HG02852 (cell line): ENCODE results near the gene IRAK1.

Source experiments
- ATAC-seq: cut with Tn5 transposase; IDR thresholded peaks from one replicate; pipeline ENCODE4 v1.9.1; 2021; ENCODE audit warnings: mild to moderate bottlenecking, moderate library complexity; ENCODE audit not compliant: unreplicated experiment

IRAK1 gene

DNA sequence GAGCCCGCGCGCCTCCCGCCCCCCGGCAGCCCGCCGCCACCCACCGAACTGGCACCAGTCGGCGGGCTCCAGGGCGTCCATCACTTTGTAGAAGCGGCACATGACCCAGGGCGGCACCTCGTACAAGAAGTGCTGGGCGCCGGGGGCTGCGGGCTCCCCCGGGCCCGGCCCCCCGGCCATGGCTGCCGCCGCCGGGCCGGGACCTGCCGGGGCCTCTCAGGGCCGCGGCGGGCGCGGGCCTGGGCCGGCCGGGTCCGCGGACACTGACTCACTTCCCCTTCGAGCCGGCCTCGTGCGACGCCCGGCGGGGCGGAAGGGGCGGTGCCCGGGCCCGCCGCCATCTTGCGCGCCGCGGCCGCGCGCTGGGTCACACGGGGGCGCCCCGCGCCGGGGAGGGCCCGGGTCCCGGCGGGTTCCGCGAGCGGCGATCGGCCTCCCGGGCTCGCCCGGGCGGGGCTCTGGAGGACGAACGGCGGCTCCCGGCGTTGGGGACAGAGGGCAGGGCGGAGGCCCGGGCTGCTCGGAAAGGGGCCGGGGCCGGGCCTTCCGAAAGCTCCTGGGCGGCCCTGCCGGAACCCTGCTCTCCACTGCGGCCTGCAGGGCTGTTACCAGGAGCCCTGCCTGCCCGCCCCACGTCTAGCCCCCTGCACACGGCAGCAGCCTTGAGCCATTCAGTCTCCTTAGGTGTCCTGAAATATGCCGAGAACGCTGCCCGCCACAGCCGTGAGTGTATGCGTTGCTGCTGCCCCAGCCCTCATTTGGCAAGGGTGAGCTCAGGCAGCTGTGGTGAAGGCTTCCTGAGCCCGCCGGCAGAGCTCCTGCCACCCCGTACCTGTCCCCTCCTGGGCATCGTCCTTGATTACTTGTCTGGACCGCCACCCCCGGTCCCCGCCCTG is at the start of gene IRAK1:
TSS of gene IRAK1 (minus strand) at position 270 of the 896 bp plus-strand sequence. CDS start at position 180, 90 bp downstream.
- ATAC-seq = peak; percentile 64

DNA sequence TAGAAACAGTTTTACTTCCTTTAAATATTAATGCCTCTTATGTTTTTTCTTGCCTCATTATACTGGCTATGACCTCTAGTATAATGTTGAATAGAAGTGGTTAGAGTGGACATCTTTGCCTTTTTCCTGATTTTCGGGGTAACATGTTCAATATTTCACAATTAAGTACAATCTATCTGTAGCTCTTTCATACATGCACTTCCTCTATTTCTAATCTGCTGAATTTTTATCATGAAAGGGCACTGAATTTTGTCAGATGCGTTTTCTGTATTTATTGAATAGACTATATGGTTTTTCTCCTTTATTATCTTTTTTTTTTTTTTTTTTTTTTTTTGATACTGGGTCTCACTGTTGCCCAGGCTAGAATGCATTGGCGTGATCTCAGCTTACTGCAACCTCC is 48.9 kb upstream of the IRAK1 start:
- ATAC-seq = no peak

DNA sequence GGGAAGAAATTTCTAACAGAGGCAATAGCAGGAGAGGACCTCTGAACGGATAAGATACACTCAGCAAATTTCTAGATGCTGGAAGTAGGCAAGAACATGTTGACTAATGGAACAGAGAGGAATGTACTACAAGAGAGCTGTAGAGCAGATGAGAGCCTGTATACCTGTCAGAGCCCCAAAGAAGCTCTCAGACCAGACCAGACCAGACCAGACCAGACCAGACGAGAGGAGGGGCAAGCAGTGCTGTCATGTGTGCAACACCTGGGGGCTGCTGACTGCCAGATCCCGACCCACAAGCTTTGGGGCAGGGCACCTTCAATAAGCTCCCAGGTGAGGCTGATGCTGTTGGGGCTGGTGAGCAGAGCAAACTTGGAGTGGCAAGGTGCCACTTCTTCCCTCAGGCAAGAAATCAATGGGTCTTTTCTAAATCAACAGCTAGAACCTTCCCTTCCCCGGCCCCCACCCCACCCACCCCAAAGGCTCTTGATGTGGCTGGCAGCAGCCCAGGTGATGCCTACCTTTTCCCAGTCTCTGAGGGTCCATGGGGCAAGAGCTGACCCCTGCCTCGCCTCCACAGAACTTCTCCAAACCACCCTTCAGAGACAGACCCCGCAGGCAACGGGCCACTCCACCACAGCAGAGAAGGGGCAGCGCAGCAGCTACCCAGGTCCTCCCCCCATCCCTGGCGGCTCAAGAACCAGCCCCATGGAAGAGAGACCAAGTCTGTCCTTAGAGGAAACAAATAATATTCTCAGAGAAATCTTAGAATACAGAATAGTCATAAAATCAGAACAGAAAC is 45.1 kb upstream of the IRAK1 start:
- no peak for ATAC-seq

DNA sequence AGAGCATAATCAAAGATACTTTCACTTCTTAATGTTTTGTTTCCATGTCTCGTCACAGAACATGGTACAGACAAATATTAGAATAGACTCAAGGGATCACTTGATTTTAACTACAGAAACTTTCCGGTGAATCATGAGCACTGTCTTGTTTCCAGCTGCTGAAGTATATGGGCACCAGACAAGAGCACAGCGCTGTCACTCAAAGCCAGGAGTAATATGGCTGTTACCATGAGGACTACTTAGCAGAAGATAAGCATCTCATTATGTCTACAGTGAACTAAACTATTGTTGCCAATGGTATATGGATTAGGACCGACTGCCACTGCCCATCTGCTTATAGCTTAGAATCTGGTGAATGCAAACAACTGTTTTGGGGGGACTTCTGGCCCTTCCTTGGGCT is 43.5 kb upstream of the IRAK1 start:
- no peak for ATAC-seq

DNA sequence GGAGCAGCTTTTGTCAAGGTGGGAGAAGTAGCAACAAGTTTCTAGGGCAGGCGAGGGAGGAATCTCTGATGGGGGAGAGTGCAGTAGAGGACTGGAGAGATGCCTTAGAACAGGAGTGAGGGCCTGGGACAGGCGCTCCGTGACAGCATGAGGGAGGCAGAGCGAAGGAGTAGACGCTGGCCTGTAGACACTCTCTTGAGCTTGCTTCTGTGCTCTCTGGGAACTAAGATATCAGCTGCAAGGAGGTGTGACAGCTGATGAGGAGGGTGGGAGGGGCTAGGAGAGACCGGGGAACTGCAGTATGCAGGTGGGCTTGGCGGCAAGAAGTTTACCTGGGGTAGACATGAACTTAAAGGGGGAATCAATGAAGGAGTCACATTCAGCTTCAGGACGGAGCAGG is 42.1 kb upstream of the IRAK1 start:
- no peak for ATAC-seq

DNA sequence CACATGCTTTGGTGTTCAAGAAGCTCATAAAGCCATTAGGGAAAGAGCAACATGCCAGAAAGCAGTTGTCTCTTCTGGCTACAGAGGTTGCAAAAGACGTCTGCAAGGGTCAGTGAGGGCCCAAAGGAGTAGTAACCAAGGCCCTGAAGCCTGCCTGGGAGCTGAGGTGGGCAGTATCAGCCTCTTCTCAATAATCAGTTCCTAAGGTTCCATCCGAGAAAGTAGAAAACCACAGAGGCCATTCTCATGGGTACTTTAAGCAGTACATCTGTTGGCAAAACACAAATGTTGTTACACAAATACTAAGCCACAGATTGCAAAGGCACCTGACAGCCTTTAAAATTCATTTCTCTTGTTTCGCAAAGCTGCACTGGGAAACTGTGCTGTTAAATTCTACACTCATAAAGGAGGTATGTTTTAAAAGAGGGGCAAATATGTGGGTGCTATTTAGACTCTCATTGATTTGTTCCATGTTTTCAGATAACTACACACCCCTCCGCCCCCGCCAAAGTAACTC is 40.1 kb upstream of the IRAK1 start:
- ATAC-seq = no peak

DNA sequence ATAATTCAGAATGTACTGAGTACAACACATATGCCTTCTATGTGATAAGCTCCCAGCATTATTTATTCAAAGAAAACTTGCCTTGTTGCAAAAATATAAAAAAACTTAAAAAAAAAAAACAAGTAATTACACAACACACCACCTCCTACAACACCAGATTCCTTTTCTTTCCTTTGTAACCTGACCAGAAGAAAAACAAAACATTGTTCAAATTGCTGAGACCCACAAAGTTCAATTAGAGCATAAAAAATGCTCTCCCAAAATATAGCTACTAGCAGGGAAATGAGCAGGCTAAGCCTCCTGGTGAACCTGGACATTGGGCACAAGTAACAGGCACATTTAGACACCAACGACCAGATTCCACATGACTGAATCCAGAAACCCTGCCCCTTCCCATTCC is 39.5 kb upstream of the IRAK1 start:
- no peak for ATAC-seq

DNA sequence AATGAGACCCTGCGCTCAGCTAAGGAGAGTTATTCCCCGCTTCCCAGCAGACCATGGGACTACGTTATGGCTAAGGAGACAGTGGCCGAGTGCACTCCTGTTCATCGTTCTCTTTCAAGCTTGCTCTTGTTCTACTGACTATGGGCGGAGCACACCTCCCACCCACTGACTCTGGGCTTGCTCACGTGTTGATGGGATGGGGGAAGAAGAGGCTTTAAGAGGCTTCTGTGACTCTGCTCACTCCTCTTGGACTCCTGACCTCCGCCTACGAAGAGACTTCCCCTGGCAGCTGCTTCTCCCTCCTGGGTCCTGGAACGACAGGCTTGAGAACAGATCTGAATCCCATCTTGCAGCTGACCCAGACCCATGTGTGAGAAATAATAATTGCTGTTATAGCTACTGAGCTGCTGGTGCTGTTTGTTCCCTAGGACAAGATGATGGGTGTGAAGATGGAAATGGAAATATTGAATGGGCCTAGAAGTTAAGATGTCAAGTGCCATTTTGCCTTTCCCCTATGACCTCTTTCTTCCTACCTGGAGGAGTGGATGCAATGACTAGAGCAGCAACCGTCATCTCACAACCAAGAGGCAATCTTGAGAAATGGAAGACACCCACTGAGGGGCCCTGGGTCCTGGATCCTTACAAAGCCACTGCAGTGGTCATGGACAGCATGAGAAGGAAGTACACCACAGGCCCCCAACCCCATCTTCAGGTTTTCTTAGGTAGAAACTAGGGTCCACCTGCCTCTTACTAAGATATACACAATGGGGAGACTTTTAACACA is 38.7 kb upstream of the IRAK1 start:
- ATAC-seq = no peak

DNA sequence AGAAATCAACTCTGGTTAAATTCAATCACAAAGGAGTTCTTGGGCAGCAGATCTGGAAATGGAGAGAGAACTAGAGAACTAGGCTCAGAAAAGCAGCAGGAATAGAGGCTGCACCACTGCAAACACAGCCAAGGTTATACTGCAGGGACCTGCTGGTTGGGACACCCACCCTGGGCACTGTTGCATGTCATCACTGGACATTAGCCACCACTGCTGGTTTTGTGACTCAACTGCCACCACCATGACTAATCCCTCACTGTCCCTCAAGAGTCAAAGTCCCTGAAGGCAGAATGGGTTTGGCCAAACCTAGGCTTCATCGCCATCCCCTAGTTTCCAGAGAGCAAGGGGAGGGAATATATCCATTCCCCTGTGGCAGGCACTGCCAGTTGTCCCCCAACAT is 38.1 kb upstream of the IRAK1 start:
- ATAC-seq = no peak

DNA sequence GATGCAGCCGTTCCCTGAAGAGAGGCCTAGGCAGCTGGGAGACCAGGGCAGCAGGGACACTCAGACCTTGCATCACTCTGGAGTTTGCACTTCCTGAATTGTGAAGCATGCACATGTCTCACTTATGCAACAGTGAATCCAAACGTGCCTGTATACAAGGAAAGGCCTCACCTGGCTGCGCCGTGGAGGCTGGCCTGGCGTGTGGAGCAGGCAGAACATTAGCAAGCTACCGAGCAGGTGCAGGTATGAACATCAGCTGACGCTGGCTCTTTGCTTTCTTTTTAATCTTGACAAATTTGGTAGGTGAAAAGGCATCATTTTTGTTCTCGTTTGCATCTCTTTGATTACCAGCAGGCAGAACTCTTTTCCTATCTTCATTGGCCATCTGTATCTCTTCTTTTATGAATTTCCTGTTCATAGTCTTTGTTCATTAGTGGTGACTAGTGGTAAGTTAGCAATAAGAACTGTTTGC is 37.1 kb upstream of the IRAK1 start:
- ATAC-seq = no peak

DNA sequence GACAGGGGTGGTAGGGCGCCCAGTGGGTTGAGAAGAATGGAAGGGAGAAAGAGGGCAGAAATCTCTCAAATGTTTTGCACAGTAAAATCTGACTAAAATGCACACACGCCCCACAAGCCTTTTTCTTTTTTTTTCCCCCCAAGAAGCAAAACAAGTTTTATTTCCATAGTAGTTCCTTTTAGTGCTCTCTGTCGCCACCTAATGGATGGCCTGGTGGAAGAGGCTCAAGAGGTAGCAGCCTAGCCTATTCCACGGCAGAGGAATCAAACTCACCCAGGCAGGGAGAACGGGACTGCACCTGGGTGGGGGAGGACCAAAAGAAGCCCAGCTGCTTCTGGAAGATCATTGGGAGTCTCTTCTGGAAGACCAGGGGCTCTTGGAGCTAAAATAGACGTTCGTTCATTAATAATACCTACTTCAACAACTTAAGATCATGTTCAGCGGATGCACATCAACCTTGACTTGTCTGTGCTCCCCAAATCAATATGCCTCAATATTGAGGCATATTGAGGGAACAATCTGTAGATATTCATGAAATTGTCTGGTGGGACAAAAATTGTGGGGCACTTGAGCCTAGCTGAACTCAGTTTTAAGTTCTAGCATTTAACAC is 31.6 kb upstream of the IRAK1 start:
- ATAC-seq = no peak

DNA sequence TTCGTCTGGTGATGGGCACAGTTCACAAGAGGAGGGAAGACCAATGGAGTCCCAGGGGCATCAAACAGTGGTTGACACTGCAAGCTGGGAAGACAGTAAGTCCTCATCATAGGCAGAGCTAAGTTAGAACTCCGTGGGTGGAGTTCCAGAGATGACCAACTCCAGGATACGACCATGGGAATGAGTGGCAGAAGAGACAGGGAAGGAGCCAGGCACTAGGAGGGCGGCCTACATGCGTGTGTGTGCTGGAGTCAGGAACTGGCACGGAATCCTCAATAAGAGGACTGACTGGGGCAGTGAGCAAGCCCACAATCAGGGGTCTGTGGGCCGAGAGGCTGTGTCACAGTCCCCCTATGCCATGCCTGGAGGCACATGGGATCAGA is 30.4 kb upstream of the IRAK1 start:
- no peak for ATAC-seq

DNA sequence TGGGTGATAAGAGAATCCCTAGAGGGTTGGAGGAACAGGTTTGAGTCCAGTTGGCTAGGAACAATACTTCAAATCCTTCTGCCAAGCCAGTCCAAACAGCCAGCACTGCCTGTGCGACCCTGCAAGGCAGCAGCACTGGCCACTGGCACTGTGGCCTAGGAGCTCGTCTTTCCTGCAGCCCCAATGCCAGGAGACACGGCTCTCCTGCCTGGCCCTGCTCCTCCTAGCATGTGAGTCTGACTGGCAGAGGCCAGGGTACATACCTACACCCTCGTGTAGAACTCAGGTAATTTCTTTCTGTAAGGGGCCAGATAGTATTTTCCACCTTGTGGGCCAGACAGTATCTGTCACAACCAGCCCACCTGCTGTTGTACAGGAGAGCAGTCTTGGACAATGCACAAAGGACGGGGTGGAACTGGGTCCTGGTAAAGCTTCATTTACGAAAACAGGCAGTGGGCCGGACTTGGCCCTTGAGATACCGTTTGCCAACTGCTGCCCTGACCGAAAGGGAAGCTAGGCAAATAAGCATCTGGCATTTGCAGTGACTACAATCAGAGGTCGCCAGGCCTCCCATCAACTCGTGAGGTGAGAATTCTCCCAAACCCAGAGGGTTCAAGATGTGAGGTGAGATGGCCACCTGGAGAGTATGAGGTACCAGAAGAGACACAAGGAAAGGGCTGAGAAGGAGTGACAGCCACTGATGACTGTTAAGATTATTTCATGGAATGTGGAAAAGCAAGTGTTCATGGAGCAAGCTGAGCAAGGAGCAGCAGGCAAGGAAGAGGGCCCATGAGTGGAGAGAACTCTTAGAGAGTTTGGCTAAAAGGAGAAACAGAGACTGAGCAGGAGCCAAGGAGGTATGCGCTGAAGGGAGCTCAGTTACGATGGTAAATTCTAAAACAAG is 29.8 kb upstream of the IRAK1 start:
- ATAC-seq = no peak

DNA sequence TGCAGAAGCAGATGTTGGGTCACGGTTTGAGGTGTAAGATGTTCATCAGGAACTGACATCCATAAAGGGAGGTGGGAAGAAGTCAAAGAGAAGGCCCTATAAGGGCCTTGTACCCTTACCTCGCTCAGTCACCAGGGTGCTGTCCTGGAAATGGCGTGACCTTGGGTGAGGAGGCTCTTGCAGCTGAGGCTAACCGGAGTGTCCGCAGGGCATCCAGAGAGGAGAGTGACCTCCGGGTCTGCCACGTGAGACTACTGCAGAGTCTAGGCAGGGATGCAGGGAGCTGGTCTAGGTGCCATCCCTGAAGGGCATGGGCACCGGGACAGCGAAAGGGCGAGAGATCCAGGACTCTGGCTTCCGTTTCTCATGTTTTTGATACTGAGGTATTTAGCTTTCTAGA is 28.7 kb upstream of the IRAK1 start:
- no peak for ATAC-seq

DNA sequence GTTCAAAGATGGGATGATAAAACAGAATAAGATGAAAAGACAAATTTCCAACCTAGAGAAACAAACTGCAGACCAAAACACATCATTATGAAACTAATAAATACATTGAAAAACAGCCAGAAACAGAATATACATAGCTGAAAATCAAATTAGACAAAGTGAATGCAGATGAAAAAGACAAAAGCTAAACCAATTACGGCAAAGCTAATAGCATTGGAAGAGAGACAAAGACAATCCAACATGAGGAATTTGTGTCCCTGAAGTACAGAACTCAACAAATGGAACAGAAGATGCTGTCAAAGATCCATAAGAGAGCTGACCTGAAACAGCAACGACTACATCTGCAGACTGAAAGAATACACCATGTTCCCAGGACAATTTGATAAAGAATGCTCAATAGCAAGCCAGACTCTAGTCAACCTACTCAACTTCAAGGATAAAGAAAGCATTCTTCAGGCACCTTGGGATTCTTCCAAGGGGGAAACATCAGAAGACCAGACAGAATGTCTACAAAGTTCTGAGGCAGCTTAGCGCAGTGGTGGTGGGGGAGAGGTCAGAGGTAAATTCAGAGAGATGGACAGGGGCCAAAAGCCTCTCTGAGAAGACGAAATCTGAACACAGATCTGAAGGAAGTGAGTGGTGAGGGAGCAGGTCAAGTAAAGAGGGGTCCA is 27.4 kb upstream of the IRAK1 start:
- ATAC-seq = no peak

DNA sequence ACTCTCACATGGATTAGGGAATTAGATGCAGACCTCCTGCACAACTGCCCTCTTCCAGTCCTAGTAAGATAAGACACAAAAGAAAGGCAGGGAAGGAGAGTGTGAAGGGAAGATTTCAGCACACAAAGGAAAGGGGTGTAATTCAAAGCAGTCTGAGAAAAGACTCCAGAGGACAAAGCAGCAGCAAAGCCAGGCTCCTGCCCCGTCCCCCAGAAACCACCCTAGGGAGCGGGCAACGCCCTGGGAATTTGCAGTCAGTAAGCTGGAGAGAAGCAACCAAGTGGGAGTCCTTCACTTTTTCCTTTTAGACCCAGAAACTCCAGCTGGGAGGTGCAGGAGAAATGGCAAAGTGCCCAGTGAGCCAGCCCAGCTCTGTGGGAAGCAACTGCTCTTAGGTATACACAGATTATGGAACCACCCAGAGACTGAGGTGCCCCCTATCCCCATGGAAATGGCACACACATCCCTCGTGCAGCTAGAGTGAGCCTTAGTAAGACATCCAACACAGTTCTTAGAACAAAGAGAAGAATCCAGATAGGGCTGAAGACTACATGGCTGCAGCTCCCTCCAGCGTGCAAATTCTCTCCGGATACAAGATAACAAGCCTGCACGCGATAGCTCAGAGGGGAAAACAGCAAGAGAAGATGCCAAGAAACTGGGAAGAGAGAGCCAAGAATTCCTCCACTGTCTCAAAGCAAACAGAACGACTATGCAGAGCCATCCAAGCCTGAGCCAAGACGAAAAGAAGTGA is 26.5 kb upstream of the IRAK1 start:
- ATAC-seq = no peak

DNA sequence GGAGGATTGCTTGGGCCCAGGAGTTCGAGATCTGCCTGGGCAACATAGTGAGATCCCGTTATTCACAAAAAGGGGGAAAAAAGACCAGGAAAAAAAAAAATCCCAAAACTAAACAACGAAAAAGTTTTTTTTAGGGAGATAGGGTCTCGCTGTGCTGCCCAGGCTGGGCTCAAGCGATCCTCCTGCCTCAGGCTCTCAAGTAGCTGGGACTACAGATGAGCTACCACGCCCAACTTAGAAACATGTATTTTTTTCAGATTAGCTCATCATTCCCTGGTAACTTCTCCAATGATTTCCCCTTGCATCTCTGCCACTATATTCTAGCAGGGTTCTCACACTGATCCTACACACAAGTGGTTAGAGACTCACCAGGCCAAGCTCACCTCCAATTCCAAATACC is 24.4 kb upstream of the IRAK1 start:
- ATAC-seq = no peak

DNA sequence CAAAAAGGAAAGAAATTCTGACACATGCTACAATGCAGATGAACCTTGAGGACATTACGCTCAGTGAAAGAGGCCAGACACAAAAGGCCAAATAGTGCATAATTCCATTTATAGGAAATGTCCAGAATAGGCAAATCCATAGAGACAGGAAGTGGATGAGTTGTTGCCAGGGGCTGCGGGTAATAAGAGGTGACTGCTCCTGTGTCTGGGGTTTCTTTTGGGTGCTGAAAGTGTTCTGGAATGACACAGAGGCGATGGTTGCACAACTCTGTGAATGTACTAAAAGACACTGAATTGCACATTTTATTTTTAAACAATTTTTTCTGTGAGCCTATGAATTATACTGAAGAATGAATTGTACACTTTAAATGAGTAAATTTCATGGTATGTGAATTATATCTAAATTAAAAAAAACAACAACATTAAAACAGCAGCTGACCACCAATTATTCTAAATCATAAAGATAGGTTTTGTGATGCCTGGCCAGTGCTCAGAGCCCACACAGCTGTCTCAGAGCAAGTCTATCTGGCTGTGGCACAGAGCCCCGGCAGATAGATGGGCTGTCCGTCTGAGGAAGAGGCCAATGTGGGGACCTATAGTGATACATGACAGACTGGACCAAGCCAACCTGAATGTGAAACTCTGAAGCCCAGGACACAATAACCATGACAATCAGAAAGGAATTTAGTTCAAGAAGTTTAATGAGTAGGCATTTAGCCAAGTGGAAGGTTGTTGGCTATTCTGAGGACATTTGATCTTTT is 23.5 kb upstream of the IRAK1 start:
- no peak for ATAC-seq
